MCF 10A (cell line): ENCODE data around the gene MTUS2. TPM values are rescaled to one million over a fixed set of nuclear protein-coding genes. Genes with fewer than 3 reads are reported as not detected.

ENCODE experiments used
- BruUV-seq: library from RNA; stranded (reverse); fragments of 400-500 nt; replicated peaks from 2 replicates; lab custom pipeline; 2021; lab: Mats Ljungman, UMichigan
- CTCF ChIA-PET: fragments of 300-600 bp; sonication (Branson Sonifier 250); formaldehyde crosslinking; extraction: SDS; loops from one replicate; lab custom pipeline; 2021; ENCODE audit warnings: antibody characterized with exemption, inconsistent platforms; lab: Yijun Ruan, JAX
- POLR2A ChIA-PET: fragments of 300-600, 350-650 bp; sonication (Branson Sonifier 250); formaldehyde crosslinking; extraction: SDS; loops from one replicate; lab custom pipeline; 2020; ENCODE audit warnings: antibody characterized with exemption, inconsistent platforms; lab: Yijun Ruan, JAX
- DNase-seq: peaks from one replicate; pipeline ENCODE4 v3.0.0-alpha.2; 2018; ENCODE audit not compliant: unreplicated experiment
- H3K27ac Mint-ChIP-seq: one replicate; pipeline ENCODE4 v1.8.0; 2022; ENCODE audit warnings: mild to moderate bottlenecking, low read depth, mixed read lengths; ENCODE audit not compliant: unreplicated experiment
- H3K27me3 Mint-ChIP-seq: one replicate; pipeline ENCODE4 v1.8.0; 2022; ENCODE audit warnings: mixed read lengths; ENCODE audit not compliant: insufficient read depth, unreplicated experiment
- H3K36me3 Mint-ChIP-seq: one replicate; pipeline ENCODE4 v1.8.0; 2022; ENCODE audit warnings: mild to moderate bottlenecking, moderate library complexity, mixed read lengths; ENCODE audit not compliant: insufficient read depth, unreplicated experiment
- H3K4me1 Mint-ChIP-seq: one replicate; pipeline ENCODE4 v1.8.0; 2022; ENCODE audit warnings: mixed read lengths; ENCODE audit not compliant: insufficient read depth, unreplicated experiment
- H3K4me3 Mint-ChIP-seq: one replicate; pipeline ENCODE4 v1.8.0; 2022; ENCODE audit warnings: mild to moderate bottlenecking, moderate library complexity, mixed read lengths; ENCODE audit not compliant: unreplicated experiment
- H3K9me3 Mint-ChIP-seq: one replicate; pipeline ENCODE4 v1.8.0; 2022; ENCODE audit warnings: mixed read lengths; ENCODE audit not compliant: unreplicated experiment
- intact Hi-C: fragments of 100-400 bp; cut with micrococcal nuclease; formaldehyde crosslinking; loops from 2 replicates; pipeline ENCODE4 v1.14.1; 2022
- total RNA-seq: library from RNA; stranded (reverse); gene quantifications from 2 replicates; pipeline ENCODE4 v1.2.3, GENCODE V29; 2022
- TF ChIP-seq, protein P1 (sequence below): fragments of 200-600 bp; IDR thresholded peaks from one replicate; pipeline ENCODE4 v1.8.0; 2022; ENCODE audit warnings: antibody characterized with exemption, mild to moderate bottlenecking; ENCODE audit not compliant: unreplicated experiment

MTUS2 gene
- total RNA-seq, 1 experiment from 2014 or later, result not detected

DNA sequence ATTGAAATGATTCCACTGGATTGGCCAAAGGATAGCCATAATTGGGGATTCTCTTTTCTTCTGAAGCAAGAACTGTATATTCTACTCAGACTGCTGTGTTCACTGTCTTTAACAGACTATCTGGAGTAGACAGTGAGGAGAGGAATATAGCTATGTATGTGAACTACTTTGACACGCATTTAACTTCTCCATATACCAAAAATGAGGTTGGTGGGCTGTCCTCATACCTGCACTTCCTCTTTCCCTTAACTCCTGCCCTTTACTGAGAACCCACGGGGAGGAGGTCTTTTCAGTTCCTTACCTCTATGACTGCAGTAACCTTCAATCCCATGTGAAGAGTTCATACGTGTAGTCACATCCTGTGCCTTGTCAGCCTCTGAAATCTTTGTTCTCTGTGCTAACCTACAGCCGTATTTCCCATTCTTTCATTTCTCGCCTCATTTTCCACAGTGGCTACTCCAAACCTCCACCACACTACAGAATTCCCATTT, 305.8 kb downstream of the MTUS2 start:
- H3K27me3 Mint-ChIP-seq, result no peaks in the 10 kb centered on the region
- intact Hi-C loops, result no loop called here
- no TSS peak for BruUV-seq
- no peaks in the 10 kb centered on the region for H3K4me1 Mint-ChIP-seq
- ChIA-PET CTCF (interaction anchor here (0.5 to 0.7 kb wide), 5 partner anchors 40 to 1919 kb away, joined by 3 read pairs; no protein-coding TSS in a partner anchor), POLR2A (interaction anchor here (0.7 kb wide), 1 partner anchor 188 kb away, joined by 3 read pairs; no protein-coding TSS in a partner anchor)
- TF ChIP-seq, protein P1, sequence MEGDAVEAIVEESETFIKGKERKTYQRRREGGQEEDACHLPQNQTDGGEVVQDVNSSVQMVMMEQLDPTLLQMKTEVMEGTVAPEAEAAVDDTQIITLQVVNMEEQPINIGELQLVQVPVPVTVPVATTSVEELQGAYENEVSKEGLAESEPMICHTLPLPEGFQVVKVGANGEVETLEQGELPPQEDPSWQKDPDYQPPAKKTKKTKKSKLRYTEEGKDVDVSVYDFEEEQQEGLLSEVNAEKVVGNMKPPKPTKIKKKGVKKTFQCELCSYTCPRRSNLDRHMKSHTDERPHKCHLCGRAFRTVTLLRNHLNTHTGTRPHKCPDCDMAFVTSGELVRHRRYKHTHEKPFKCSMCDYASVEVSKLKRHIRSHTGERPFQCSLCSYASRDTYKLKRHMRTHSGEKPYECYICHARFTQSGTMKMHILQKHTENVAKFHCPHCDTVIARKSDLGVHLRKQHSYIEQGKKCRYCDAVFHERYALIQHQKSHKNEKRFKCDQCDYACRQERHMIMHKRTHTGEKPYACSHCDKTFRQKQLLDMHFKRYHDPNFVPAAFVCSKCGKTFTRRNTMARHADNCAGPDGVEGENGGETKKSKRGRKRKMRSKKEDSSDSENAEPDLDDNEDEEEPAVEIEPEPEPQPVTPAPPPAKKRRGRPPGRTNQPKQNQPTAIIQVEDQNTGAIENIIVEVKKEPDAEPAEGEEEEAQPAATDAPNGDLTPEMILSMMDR, result no peak
- H3K4me3 Mint-ChIP-seq, result no peak overlapping the region
- H3K27ac Mint-ChIP-seq, result no peak overlapping the region
- peaks cover 34% of the 10 kb centered on the region for H3K9me3 Mint-ChIP-seq
- H3K36me3 Mint-ChIP-seq, result peaks cover 6% of the 10 kb centered on the region
- no peak for DNase-seq

DNA sequence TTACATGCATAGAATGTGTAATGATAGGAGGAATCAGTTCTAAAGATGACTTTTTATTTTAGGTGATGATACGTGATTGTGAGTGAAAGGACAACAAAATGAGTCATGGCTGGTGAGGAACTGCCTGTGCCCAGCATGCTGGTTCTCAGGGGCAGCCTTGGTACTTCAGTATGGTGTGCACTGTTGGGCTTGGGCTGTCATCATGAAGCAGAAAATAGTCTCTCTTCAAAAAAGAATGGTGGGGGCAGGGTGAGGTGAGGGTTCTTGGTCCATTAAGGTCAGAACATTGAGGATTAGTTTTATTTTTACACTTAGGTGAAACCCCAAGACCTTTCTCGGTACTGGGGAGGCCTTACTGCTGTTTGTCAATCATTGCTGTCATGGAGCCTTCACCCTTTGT, 309.5 kb downstream of the MTUS2 start:
- CTCF ChIA-PET, result interaction anchor here (0.7 to 0.8 kb wide), 2 partner anchors 28 to 225 kb away, joined by 3 read pairs; no protein-coding TSS in a partner anchor
- H3K9me3 Mint-ChIP-seq, result peaks cover 42% of the 10 kb centered on the region
- no TSS peak for BruUV-seq

DNA sequence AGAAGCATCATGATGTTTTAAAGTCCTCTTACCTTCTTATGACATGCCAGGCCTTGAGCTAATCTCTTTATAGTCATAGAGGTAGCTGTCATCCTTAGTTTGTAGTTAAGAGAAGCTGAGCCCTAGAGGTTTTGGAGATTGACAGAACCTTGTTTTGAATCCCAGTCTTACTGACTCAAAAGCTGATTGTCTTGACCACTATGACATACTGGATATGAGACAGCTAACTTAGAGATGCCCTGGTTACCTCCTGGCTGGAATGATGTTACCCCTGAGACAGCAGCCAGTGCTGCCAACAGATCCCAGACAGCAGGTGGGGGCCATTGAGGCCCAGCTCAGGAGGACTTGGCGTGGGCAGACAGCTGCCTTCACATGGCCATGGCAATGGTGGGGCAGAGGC, 311.0 kb downstream of the MTUS2 start:
- ChIA-PET POLR2A (no interaction called here), CTCF (interaction anchor here (0.7 kb wide), 1 partner anchor 22 kb away, joined by 5 read pairs; no protein-coding TSS in a partner anchor)
- Mint-ChIP-seq H3K27ac (no peak overlapping the region), H3K9me3 (peaks cover 38% of the 10 kb centered on the region), H3K4me3 (no peak overlapping the region), H3K27me3 (no peaks in the 10 kb centered on the region), H3K4me1 (no peaks in the 10 kb centered on the region), H3K36me3 (peaks cover 6% of the 10 kb centered on the region)
- no peak for DNase-seq
- intact Hi-C loops, result no loop called here
- no TSS peak for BruUV-seq
- TF ChIP-seq, protein P1, result no peak

More for the DNA sequence above, 309.5 kb downstream of the MTUS2 start:
- POLR2A ChIA-PET, result no interaction called here
- DNase-seq, result no peak
- no peaks in the 10 kb centered on the region for H3K27me3 Mint-ChIP-seq
- TF ChIP-seq, protein P1, result no peak
- H3K4me1 Mint-ChIP-seq, result no peaks in the 10 kb centered on the region
- peaks cover 6% of the 10 kb centered on the region for H3K36me3 Mint-ChIP-seq
- no peak overlapping the region for H3K27ac Mint-ChIP-seq
- intact Hi-C loops, result no loop called here
- H3K4me3 Mint-ChIP-seq, result no peak overlapping the region

DNA sequence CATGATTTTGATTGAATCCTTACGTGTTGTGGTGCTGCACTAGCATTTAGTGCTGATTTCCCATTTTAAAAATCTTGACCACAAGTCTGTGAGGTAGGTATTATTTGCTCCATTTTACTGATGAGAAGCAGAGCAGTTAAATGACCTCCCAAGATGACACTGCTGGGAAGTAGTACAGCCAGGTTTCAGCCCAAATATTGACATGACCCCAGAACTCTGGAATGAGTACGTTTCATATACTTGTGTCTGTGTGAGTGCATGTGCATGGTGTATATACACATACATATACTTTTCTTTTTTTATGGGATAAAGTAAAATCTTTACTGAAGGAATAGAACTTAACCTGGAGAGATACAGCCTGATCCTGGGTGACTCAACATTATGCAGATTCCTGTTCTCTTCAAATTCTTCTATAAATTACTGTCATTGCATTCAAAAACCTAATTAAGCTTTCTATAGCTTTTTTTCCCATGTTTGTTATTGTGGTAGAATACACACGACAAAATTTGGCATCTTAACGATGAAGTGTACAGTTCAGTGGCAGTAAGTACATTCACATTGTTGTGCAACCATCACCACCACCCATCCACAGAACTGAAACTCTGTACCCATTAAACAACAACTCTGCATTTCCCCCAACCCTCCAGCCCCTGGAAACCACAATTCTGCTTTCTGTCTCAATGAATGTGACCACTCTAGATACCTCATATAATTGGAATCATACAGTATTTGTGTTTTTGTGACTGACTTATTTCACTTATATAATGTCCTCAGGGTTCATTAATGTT, 311.9 kb downstream of the MTUS2 start:
- peaks cover 6% of the 10 kb centered on the region for H3K36me3 Mint-ChIP-seq
- POLR2A ChIA-PET, result interaction anchor here (0.6 kb wide), 1 partner anchor 82 kb away, joined by 3 read pairs; no protein-coding TSS in a partner anchor
- CTCF ChIA-PET, result no interaction called here
- no peak overlapping the region for H3K4me3 Mint-ChIP-seq
- intact Hi-C loops, result no loop called here
- H3K9me3 Mint-ChIP-seq, result peaks cover 35% of the 10 kb centered on the region
- no peaks in the 10 kb centered on the region for H3K4me1 Mint-ChIP-seq
- no TSS peak for BruUV-seq
- no peak overlapping the region for H3K27ac Mint-ChIP-seq
- no peaks in the 10 kb centered on the region for H3K27me3 Mint-ChIP-seq
- TF ChIP-seq, protein P1, result no peak
- no peak for DNase-seq
